GM12878 (cell line): ENCODE results near the gene SFT2D3. TPM values are rescaled to one million over a fixed set of nuclear protein-coding genes. Genes with fewer than 3 reads are reported as not detected.

Experiments
- BCL11A ChIP-seq: IDR thresholded peaks from 2 replicates; pipeline ENCODE4 v1.6.1; 2011; ENCODE audit warnings: low read depth, low read length
- CHD1 ChIP-seq: IDR thresholded peaks from 2 replicates; pipeline ENCODE4 v1.6.1; 2012; ENCODE audit warnings: low read depth, low read length, improper control_type of control experiment
- CHD4 ChIP-seq: fragments of 200-600 bp; sonication (generic); IDR thresholded peaks from 2 replicates; pipeline ENCODE4 v1.6.1; 2016; ENCODE audit warnings: mild to moderate bottlenecking
- DPF2 ChIP-seq: fragments of 450-650 bp; IDR thresholded peaks from 2 replicates; pipeline ENCODE4 v1.6.1; 2017; ENCODE audit warnings: mild to moderate bottlenecking
- E2F8 ChIP-seq: fragments of 450-650 bp; IDR thresholded peaks from 2 replicates; pipeline ENCODE4 v1.6.1; 2018; ENCODE audit warnings: mild to moderate bottlenecking, low read depth, moderate library complexity; ENCODE audit not compliant: partially characterized antibody
- FOS ChIP-seq: IDR thresholded peaks from 3 replicates; pipeline ENCODE4 v1.6.1; 2011; ENCODE audit warnings: borderline replicate concordance; ENCODE audit not compliant: insufficient read length; ENCODE audit errors: extremely low read depth
- GATAD2B ChIP-seq: fragments of 450-650 bp; conservative IDR thresholded peaks from 2 replicates; pipeline ENCODE4 v1.6.1; 2017; ENCODE audit warnings: low read depth, mild to moderate bottlenecking, moderate library complexity
- HCFC1 ChIP-seq: fragments of 150-350 bp; IDR thresholded peaks from 2 replicates; pipeline ENCODE4 v1.6.1; 2014; ENCODE audit warnings: low read length
- MEF2B ChIP-seq: fragments of 450-650 bp; IDR thresholded peaks from 2 replicates; pipeline ENCODE4 v1.6.1; 2018; ENCODE audit warnings: mild to moderate bottlenecking, moderate library complexity; ENCODE audit not compliant: partially characterized antibody, poor library complexity, severe bottlenecking
- MLLT1 ChIP-seq: fragments of 450-650 bp; IDR thresholded peaks from 2 replicates; pipeline ENCODE4 v1.6.1; 2016; ENCODE audit warnings: mild to moderate bottlenecking
- POLR2A ChIP-seq: IDR thresholded peaks from 2 replicates; pipeline ENCODE4 v1.6.1; 2011; ENCODE audit warnings: low read depth, mild to moderate bottlenecking, low read length
- RELA ChIP-seq: fragments of 450-650 bp; IDR thresholded peaks from 2 replicates; pipeline ENCODE4 v1.8.0; 2014; ENCODE audit warnings: borderline replicate concordance; ENCODE audit not compliant: partially characterized antibody
- SKIL ChIP-seq: fragments of 450-650 bp; IDR thresholded peaks from 2 replicates; pipeline ENCODE4 v1.6.1; 2017; ENCODE audit warnings: mild to moderate bottlenecking, low read depth, inconsistent platforms; ENCODE audit not compliant: poor library complexity, severe bottlenecking
- STAT3 ChIP-seq: IDR thresholded peaks from 2 replicates; pipeline ENCODE4 v1.6.1; 2011; ENCODE audit warnings: low read depth, low read length, improper control_type of control experiment
- SUZ12 ChIP-seq: fragments of 200-600 bp; sonication (generic); IDR thresholded peaks from one replicate; pipeline ENCODE4 v1.6.1; 2018; ENCODE audit warnings: antibody characterized with exemption, mild to moderate bottlenecking; ENCODE audit not compliant: unreplicated experiment
- TBL1XR1 ChIP-seq: IDR thresholded peaks from 2 replicates; pipeline ENCODE4 v1.6.1; 2012; ENCODE audit warnings: low read depth, low read length, improper control_type of control experiment
- USF2 ChIP-seq: IDR thresholded peaks from 2 replicates; pipeline ENCODE4 v1.6.1; 2011; ENCODE audit warnings: low read depth, low read length, improper control_type of control experiment, borderline replicate concordance
- ZNF24 ChIP-seq: fragments of 450-650 bp; IDR thresholded peaks from 2 replicates; pipeline ENCODE4 v1.6.1; 2017; ENCODE audit warnings: antibody characterized with exemption, mild to moderate bottlenecking
- ZNF592 ChIP-seq: fragments of 450-650 bp; IDR thresholded peaks from 2 replicates; pipeline ENCODE4 v1.6.1; 2017; ENCODE audit warnings: mild to moderate bottlenecking, moderate library complexity
- polyA plus RNA-seq, 11 experiments: library from polyadenylated mRNA; depleted of rRNA in 4 of 11; unstranded in 6 of 11; stranded (reverse) in 5 of 11; fragments of >200 nt; fragmentation: Nextera tagmentation in 4 of 11; fragmentation: Illumina TruSeq in 1 of 11; extraction: Ambion mirVana in 4 of 11; extraction: Trizol in 1 of 11; gene quantifications; 1 replicate in 1 of 11; 2 replicates in 10 of 11; pipeline versions ENCODE4 v1.2.1 to v1.2.3, GENCODE V29; 2011 to 2016; ENCODE audit warnings: inconsistent platforms in 2 of 11, missing spikeins in 2 of 11, low read depth in 1 of 11
- total RNA-seq, 4 experiments: library from RNA; depleted of rRNA in 3 of 4; stranded (reverse); fragments of >200 nt in 3 of 4; fragmentation: Illumina TruSeq in 1 of 4; extraction: Trizol in 1 of 4; gene quantifications; 2 replicates each; pipeline versions ENCODE4 v1.2.1 to v1.2.3, GENCODE V29; 2013 to 2021

Gene SFT2D3
- total and polyA plus RNA-seq, 10 of the 15 experiments (the other 5 are each of a cell fraction or from before 2014, with no cell fraction given) = 4.2 to 8.4 (median 6.6) TPM; not detected in 4

GRCh38 chr2:127743477-127744026, 42.3 kb downstream of the SFT2D3 start (continued):
- TF ChIP-seq E2F8 = no peak
- peak; percentile 32; the same call in 1 of the 2 replicates for TF ChIP-seq MLLT1
- peak; percentile 76; the same call in 1 of the 2 replicates for TF ChIP-seq DPF2
- TF ChIP-seq FOS = no peak
- no peak for TF ChIP-seq RELA
- TF ChIP-seq SKIL = peak; percentile 69
- peak; percentile 89 for TF ChIP-seq ZNF24
- TF ChIP-seq USF2 = no peak
- no peak for TF ChIP-seq SUZ12
- TF ChIP-seq ZNF592 = no peak
- no peak for TF ChIP-seq TBL1XR1
- TF ChIP-seq POLR2A = no peak
- no peak for TF ChIP-seq STAT3
- TF ChIP-seq MEF2B = peak; percentile 82
- no peak for TF ChIP-seq GATAD2B
- no peak for TF ChIP-seq CHD1
- no peak for TF ChIP-seq HCFC1
- no peak for TF ChIP-seq CHD4
- TF ChIP-seq BCL11A = peak; percentile 62; the same call in 1 of the 2 replicates
